PC-9 (cell line): Measurements from ENCODE around the gene EIF4G1.

Source experiments
- CTCF ChIP-seq: fragments of 200-600 bp; sonication (generic); conservative IDR thresholded peaks from 2 replicates; pipeline ENCODE4 v1.6.1; 2017; ENCODE audit warnings: mixed run types, antibody characterized with exemption, mild to moderate bottlenecking, moderate library complexity
- EZH2 ChIP-seq: fragments of 200-600 bp; sonication (generic); IDR thresholded peaks from 2 replicates; pipeline ENCODE4 v1.8.0; 2017; ENCODE audit warnings: antibody characterized with exemption, low read depth

GRCh38 chr3:184343200-184343876, 28.9 kb downstream of the EIF4G1 start:
- TF ChIP-seq CTCF, result no peak
- TF ChIP-seq EZH2, result no peak
